WTC11 (cell line): ENCODE measurements around the gene MORN5.

Source experiments
- CBFB ChIP-seq: sonication (generic); formaldehyde crosslinking; IDR thresholded peaks from 2 replicates; pipeline ENCODE4 v1.8.1; 2022; ENCODE audit warnings: mild to moderate bottlenecking, low read depth, missing genetic modification reagents
- CTCF ChIP-seq: fragments of 200-600 bp; IDR thresholded peaks from 2 replicates; pipeline ENCODE4 v1.8.0; 2022; ENCODE audit warnings: antibody characterized with exemption
- E2F1 ChIP-seq: sonication (generic); formaldehyde crosslinking; IDR thresholded peaks from 2 replicates; pipeline ENCODE4 v1.8.0; 2022; ENCODE audit warnings: mild to moderate bottlenecking, missing genetic modification reagents
- HMGXB4 ChIP-seq: sonication (generic); formaldehyde crosslinking; IDR thresholded peaks from 2 replicates; pipeline ENCODE4 v1.8.1; 2023; ENCODE audit warnings: mild to moderate bottlenecking, moderate library complexity, missing genetic modification reagents
- IRF1 ChIP-seq: sonication (generic); formaldehyde crosslinking; IDR thresholded peaks from 2 replicates; pipeline ENCODE4 v1.8.0; 2023; ENCODE audit warnings: missing genetic modification reagents
- JUN ChIP-seq: sonication (generic); formaldehyde crosslinking; IDR thresholded peaks from 2 replicates; pipeline ENCODE4 v1.8.0; 2023; ENCODE audit warnings: mild to moderate bottlenecking, missing genetic modification reagents
- MXD4 ChIP-seq: fragments of 250-450 bp; sonication (Bioruptor Pico); IDR thresholded peaks from 2 replicates; pipeline ENCODE4 v1.8.0; 2021; ENCODE audit warnings: mild to moderate bottlenecking, moderate library complexity, borderline replicate concordance
- NFYB ChIP-seq: sonication (generic); formaldehyde crosslinking; conservative IDR thresholded peaks from 2 replicates; pipeline ENCODE4 v1.8.0; 2022; ENCODE audit warnings: low read depth, missing genetic modification reagents
- NR3C1 ChIP-seq: sonication (generic); formaldehyde crosslinking; conservative IDR thresholded peaks from 2 replicates; pipeline ENCODE4 v1.8.1; 2023; ENCODE audit warnings: low read depth, mild to moderate bottlenecking, missing genetic modification reagents
- ZNF416 ChIP-seq: fragments of 250-450 bp; sonication (Bioruptor Pico); IDR thresholded peaks from 2 replicates; pipeline ENCODE4 v1.9.0; 2021; ENCODE audit warnings: mild to moderate bottlenecking, inconsistent platforms
- ZNF423 ChIP-seq: fragments of 250-450 bp; sonication (Bioruptor Pico); IDR thresholded peaks from 2 replicates; pipeline ENCODE4 v2.1.2; 2022; ENCODE audit warnings: mild to moderate bottlenecking, moderate library complexity
- TF ChIP-seq, protein P1 (sequence below): sonication (generic); formaldehyde crosslinking; IDR thresholded peaks from 2 replicates; pipeline ENCODE4 v1.8.1; 2023; ENCODE audit warnings: mild to moderate bottlenecking, missing genetic modification reagents, moderate library complexity
- TF ChIP-seq, protein P2 (sequence below): sonication (generic); formaldehyde crosslinking; IDR thresholded peaks from 2 replicates; pipeline ENCODE4 v1.8.1; 2022; ENCODE audit warnings: low read depth, missing genetic modification reagents, borderline replicate concordance
- TF ChIP-seq, protein P3 (sequence below): fragments of 250-450 bp; sonication (Bioruptor Pico); IDR thresholded peaks from 2 replicates; pipeline ENCODE4 v1.9.0; 2021; ENCODE audit warnings: mild to moderate bottlenecking

- no peak for TF ChIP-seq NR3C1 (CRISPR knock-in tag)
- TF ChIP-seq, protein P1, sequence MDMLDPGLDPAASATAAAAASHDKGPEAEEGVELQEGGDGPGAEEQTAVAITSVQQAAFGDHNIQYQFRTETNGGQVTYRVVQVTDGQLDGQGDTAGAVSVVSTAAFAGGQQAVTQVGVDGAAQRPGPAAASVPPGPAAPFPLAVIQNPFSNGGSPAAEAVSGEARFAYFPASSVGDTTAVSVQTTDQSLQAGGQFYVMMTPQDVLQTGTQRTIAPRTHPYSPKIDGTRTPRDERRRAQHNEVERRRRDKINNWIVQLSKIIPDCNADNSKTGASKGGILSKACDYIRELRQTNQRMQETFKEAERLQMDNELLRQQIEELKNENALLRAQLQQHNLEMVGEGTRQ (CRISPR knock-in tag): no peak
- TF ChIP-seq CTCF: no peak
- no peak for TF ChIP-seq IRF1 (CRISPR knock-in tag)
- no peak for TF ChIP-seq MXD4 (CRISPR knock-in tag)
- no peak for TF ChIP-seq ZNF416 (CRISPR knock-in tag)
- no peak for TF ChIP-seq NFYB (CRISPR knock-in tag)
- no peak for TF ChIP-seq CBFB
- TF ChIP-seq, protein P2, sequence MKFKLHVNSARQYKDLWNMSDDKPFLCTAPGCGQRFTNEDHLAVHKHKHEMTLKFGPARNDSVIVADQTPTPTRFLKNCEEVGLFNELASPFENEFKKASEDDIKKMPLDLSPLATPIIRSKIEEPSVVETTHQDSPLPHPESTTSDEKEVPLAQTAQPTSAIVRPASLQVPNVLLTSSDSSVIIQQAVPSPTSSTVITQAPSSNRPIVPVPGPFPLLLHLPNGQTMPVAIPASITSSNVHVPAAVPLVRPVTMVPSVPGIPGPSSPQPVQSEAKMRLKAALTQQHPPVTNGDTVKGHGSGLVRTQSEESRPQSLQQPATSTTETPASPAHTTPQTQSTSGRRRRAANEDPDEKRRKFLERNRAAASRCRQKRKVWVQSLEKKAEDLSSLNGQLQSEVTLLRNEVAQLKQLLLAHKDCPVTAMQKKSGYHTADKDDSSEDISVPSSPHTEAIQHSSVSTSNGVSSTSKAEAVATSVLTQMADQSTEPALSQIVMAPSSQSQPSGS (CRISPR knock-in tag): no peak
- TF ChIP-seq, protein P3, sequence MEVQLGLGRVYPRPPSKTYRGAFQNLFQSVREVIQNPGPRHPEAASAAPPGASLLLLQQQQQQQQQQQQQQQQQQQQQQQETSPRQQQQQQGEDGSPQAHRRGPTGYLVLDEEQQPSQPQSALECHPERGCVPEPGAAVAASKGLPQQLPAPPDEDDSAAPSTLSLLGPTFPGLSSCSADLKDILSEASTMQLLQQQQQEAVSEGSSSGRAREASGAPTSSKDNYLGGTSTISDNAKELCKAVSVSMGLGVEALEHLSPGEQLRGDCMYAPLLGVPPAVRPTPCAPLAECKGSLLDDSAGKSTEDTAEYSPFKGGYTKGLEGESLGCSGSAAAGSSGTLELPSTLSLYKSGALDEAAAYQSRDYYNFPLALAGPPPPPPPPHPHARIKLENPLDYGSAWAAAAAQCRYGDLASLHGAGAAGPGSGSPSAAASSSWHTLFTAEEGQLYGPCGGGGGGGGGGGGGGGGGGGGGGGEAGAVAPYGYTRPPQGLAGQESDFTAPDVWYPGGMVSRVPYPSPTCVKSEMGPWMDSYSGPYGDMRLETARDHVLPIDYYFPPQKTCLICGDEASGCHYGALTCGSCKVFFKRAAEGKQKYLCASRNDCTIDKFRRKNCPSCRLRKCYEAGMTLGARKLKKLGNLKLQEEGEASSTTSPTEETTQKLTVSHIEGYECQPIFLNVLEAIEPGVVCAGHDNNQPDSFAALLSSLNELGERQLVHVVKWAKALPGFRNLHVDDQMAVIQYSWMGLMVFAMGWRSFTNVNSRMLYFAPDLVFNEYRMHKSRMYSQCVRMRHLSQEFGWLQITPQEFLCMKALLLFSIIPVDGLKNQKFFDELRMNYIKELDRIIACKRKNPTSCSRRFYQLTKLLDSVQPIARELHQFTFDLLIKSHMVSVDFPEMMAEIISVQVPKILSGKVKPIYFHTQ (CRISPR knock-in tag): no peak
- no peak for TF ChIP-seq HMGXB4 (CRISPR knock-in tag)
- no peak for TF ChIP-seq JUN (CRISPR knock-in tag)
- no peak for TF ChIP-seq E2F1 (CRISPR knock-in tag)
- no peak for TF ChIP-seq ZNF423 (CRISPR knock-in tag)
Measured at GRCh38 chr9:122162415-122162814, 2.7 kb downstream of the MORN5 start.
